CD14-positive monocyte (primary cell): ENCODE results near the gene AHCYL1. TPM values are rescaled to one million over a fixed set of nuclear protein-coding genes. Genes with fewer than 3 reads are reported as not detected.

ENCODE experiments used
- DNase-seq, 3 donors: peaks; one replicate each; pipeline ENCODE4 v3.0.0-alpha.2; 2011 to 2022
- H2AFZ ChIP-seq: 2 replicates; pipeline ENCODE4 v1.6.0; 2012; ENCODE audit warnings: mild to moderate bottlenecking, low read depth, low read length, inconsistent platforms; ENCODE audit not compliant: insufficient read depth, poor library complexity, severe bottlenecking
- H3K27ac ChIP-seq, 2 donors: 1 replicate in 1 of 2; 2 replicates in 1 of 2; pipeline ENCODE4 v1.5.1; 2012 to 2013; ENCODE audit warnings: low read length in 2 of 2, control low read depth in 1 of 2, inconsistent platforms in 1 of 2, low read depth in 1 of 2, mild to moderate bottlenecking in 1 of 2
- H3K27me3 ChIP-seq, 2 donors: one replicate each; pipeline versions ENCODE4 v1.6.0 to v1.6.1; 2011 to 2013; ENCODE audit warnings: low read length in 2 of 2; ENCODE audit not compliant: control insufficient read depth in 2 of 2, insufficient read depth in 2 of 2
- H3K36me3 ChIP-seq, 2 donors: replicated peaks in 1 of 2; 1 replicate in 1 of 2; 2 replicates in 1 of 2; pipeline versions ENCODE4 v1.5.1 to v1.6.1; 2012 to 2013; ENCODE audit warnings: low read length in 2 of 2, control low read depth in 1 of 2, inconsistent platforms in 1 of 2, mild to moderate bottlenecking in 1 of 2; ENCODE audit not compliant: insufficient read depth in 2 of 2, control insufficient read depth in 1 of 2
- H3K4me1 ChIP-seq, 2 donors: 1 replicate in 1 of 2; 2 replicates in 1 of 2; pipeline versions ENCODE4 v1.5.1 to v1.6.1; 2012 to 2013; ENCODE audit warnings: low read length in 2 of 2, control low read depth in 1 of 2, inconsistent platforms in 1 of 2, mild to moderate bottlenecking in 1 of 2, moderate library complexity in 1 of 2; ENCODE audit not compliant: insufficient read depth in 2 of 2, control insufficient read depth in 1 of 2
- H3K4me2 ChIP-seq: replicated peaks from 2 replicates; pipeline ENCODE3; 2012; ENCODE audit warnings: low read length, moderate library complexity, mild to moderate bottlenecking; ENCODE audit not compliant: poor library complexity, severe bottlenecking; ENCODE audit errors: extremely low read depth
- H3K4me3 ChIP-seq, 3 experiments: fragments of 200-600 bp in 1 of 3; sonication (generic) in 1 of 3; replicated peaks in 1 of 3; 1 replicate in 2 of 3; 2 replicates in 1 of 3; pipeline ENCODE4 v1.5.1; 2011 to 2013; ENCODE audit warnings: low read length in 3 of 3, mild to moderate bottlenecking in 3 of 3, control low read depth in 2 of 3, low read depth in 2 of 3, inconsistent platforms in 1 of 3, moderate library complexity in 1 of 3
- H3K79me2 ChIP-seq: 2 replicates; pipeline ENCODE4 v1.6.0; 2012; ENCODE audit warnings: mild to moderate bottlenecking, control low read depth, inconsistent platforms, low read length, moderate library complexity; ENCODE audit not compliant: insufficient read depth
- H3K9ac ChIP-seq: 2 replicates; pipeline ENCODE4 v1.6.0; 2017; ENCODE audit warnings: low read length, mild to moderate bottlenecking; ENCODE audit not compliant: insufficient read depth, poor library complexity, severe bottlenecking
- H3K9me3 ChIP-seq, 2 donors: replicated peaks in 1 of 2; 1 replicate in 1 of 2; 2 replicates in 1 of 2; pipeline versions ENCODE4 v1.5.1 to v1.6.1; 2012 to 2013; ENCODE audit warnings: low read length in 2 of 2, control low read depth in 1 of 2; ENCODE audit not compliant: control insufficient read depth in 1 of 2, insufficient read depth in 1 of 2
- H4K20me1 ChIP-seq: 2 replicates; pipeline ENCODE4 v1.6.0; 2012; ENCODE audit warnings: mild to moderate bottlenecking, low read length, control low read depth, moderate library complexity; ENCODE audit not compliant: insufficient read depth
- H3K27ac Mint-ChIP-seq, 7 donors: one replicate each; pipeline ENCODE4 v1.8.0; 2020; ENCODE audit warnings: mild to moderate bottlenecking in 7 of 7, mixed read lengths in 7 of 7, moderate library complexity in 6 of 7, inconsistent platforms in 2 of 7
- H3K27me3 Mint-ChIP-seq, 3 donors: one replicate each; pipeline ENCODE4 v1.8.0; 2021 to 2022; ENCODE audit warnings: low read depth in 3 of 3, mild to moderate bottlenecking in 3 of 3, mixed read lengths in 3 of 3, moderate library complexity in 3 of 3, inconsistent platforms in 1 of 3
- H3K36me3 Mint-ChIP-seq, 2 donors: one replicate each; pipeline ENCODE4 v1.8.0; 2020; ENCODE audit warnings: mixed read lengths in 2 of 2, inconsistent platforms in 1 of 2, mild to moderate bottlenecking in 1 of 2
- H3K4me1 Mint-ChIP-seq: one replicate; pipeline ENCODE4 v1.8.0; 2020; ENCODE audit warnings: mild to moderate bottlenecking, mixed read lengths
- H3K4me3 Mint-ChIP-seq, 2 donors: one replicate each; pipeline ENCODE4 v1.8.0; 2020; ENCODE audit warnings: mild to moderate bottlenecking in 2 of 2, mixed read lengths in 2 of 2, moderate library complexity in 1 of 2
- H3K9me3 Mint-ChIP-seq, 7 donors: one replicate each; pipeline ENCODE4 v1.8.0; 2020 to 2022; ENCODE audit warnings: mixed read lengths in 7 of 7, mild to moderate bottlenecking in 6 of 7, moderate library complexity in 6 of 7, inconsistent platforms in 2 of 7
- WGBS: methylation state at CpG from one replicate; pipeline ENCODE4 v1.1.5; 2013; ENCODE audit warnings: missing lambda C conversion rate; ENCODE audit not compliant: insufficient coverage; 5-methylcytosine and 5-hydroxymethylcytosine counted together
- intact Hi-C, 2 donors: fragments of 100-400 bp; cut with micrococcal nuclease; formaldehyde crosslinking; loops; one replicate each; pipeline versions ENCODE4 v1.15.0 to v1.15.1; 2023
- polyA plus RNA-seq, 3 donors: library from polyadenylated mRNA; depleted of rRNA in 1 of 3; unstranded in 2 of 3; stranded (reverse) in 1 of 3; fragments of 300-500 nt in 2 of 3; fragments of >200 nt in 1 of 3; fragmentation: Illumina TruSeq in 2 of 3; gene quantifications; 1 replicate in 2 of 3; 2 replicates in 1 of 3; pipeline ENCODE4 v1.2.3, GENCODE V29; 2012 to 2021
- TF ChIP-seq, protein P1 (sequence below): fragments of 200-600 bp; IDR thresholded peaks from one replicate; pipeline ENCODE4 v1.8.0; 2022; ENCODE audit warnings: antibody characterized with exemption, mild to moderate bottlenecking

The AHCYL1 gene
- polyA plus RNA-seq, 3 donors: 39.1 to 63.9 (median 48.8) TPM

DNA sequence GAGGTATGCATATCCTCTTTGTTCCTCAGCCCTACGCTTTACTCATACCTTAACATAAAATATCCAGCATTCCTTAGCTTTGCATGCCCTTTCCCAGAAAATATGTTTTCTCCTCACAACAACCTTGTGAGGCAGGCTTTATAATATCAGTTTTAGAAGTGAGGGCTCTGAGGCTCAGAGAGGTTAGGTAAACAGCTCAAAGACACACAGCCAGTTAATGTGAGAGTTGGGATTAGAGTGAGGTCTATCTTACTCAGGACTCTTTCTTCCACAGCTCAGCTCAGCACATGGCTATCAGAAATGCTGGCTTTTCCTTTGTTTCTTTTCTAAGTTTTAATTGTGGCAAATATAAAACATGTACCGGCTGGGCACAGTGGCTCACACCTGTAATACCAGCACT is 46.0 kb upstream of the AHCYL1 start:
- peaks cover 14 to 32% (median 22%) of the 10 kb centered on the region in 7 donors for H3K9me3 Mint-ChIP-seq
- H3K27ac Mint-ChIP-seq: no peak overlapping the region
- WGBS: no CpG with 5 or more reads among the region's 2 CpGs
- Histone ChIP-seq H3K36me3 (no peaks in the 10 kb centered on the region), H3K4me2 (no peak overlapping the region), H4K20me1 (no peaks in the 10 kb centered on the region), H3K27me3 (no peaks in the 10 kb centered on the region), H3K79me2 (no peaks in the 10 kb centered on the region), H3K9ac (no peak overlapping the region), H3K9me3 (peaks cover 4 to 12% of the 10 kb centered on the region in 2 donors), H3K27ac (no peak overlapping the region), H3K4me3 (no peak overlapping the region), H3K4me1 (peaks cover 11 to 12% of the 10 kb centered on the region in 2 donors), H2AFZ (no peak overlapping the region)
- peaks cover 0 to 4% of the 10 kb centered on the region in 2 donors for H3K36me3 Mint-ChIP-seq
- H3K4me3 Mint-ChIP-seq: no peak overlapping the region
- intact Hi-C loops: loop anchor here in 1 of 2 donors (5.0 kb wide), 1 partner anchor 44 kb away; the partner anchor contains the start of gene AHCYL1
- peaks cover 0 to 4% (median 0%) of the 10 kb centered on the region in 3 donors for H3K27me3 Mint-ChIP-seq
- TF ChIP-seq, protein P1, sequence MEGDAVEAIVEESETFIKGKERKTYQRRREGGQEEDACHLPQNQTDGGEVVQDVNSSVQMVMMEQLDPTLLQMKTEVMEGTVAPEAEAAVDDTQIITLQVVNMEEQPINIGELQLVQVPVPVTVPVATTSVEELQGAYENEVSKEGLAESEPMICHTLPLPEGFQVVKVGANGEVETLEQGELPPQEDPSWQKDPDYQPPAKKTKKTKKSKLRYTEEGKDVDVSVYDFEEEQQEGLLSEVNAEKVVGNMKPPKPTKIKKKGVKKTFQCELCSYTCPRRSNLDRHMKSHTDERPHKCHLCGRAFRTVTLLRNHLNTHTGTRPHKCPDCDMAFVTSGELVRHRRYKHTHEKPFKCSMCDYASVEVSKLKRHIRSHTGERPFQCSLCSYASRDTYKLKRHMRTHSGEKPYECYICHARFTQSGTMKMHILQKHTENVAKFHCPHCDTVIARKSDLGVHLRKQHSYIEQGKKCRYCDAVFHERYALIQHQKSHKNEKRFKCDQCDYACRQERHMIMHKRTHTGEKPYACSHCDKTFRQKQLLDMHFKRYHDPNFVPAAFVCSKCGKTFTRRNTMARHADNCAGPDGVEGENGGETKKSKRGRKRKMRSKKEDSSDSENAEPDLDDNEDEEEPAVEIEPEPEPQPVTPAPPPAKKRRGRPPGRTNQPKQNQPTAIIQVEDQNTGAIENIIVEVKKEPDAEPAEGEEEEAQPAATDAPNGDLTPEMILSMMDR: no peak
- peaks cover 13% of the 10 kb centered on the region for H3K4me1 Mint-ChIP-seq
- no peak for DNase-seq

DNA sequence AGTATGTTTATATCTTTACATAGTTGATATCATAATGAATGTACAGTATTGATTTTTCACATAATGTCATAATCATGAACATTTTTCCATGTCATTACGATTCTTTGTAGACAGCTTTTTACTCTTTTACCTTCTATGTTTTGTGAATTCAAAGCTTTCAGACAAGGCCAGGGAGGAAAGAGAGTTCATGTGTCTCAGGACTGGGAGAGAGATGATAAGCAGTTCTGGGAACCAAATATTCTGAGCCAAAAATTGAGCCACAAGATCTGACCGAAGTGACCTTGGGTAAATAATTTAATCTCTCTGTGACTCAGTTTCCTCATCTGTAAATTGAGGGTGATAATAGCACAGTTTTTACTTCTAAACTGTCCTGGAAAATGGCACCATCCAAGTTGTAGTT is 42.1 kb upstream of the AHCYL1 start:
- Histone ChIP-seq H3K27me3 (no peaks in the 10 kb centered on the region), H3K36me3 (no peaks in the 10 kb centered on the region), H3K4me3 (no peak overlapping the region), H3K4me1 (peaks cover 0 to 2% of the 10 kb centered on the region in 2 donors), H2AFZ (no peak overlapping the region), H3K4me2 (no peak overlapping the region), H3K9me3 (peaks cover 0 to 11% of the 10 kb centered on the region in 2 donors), H3K79me2 (no peaks in the 10 kb centered on the region), H3K9ac (no peak overlapping the region), H3K27ac (no peak overlapping the region), H4K20me1 (no peaks in the 10 kb centered on the region)
- Mint-ChIP-seq H3K4me1 (peaks cover 11% of the 10 kb centered on the region), H3K27me3 (peaks cover 0 to 5% (median 2%) of the 10 kb centered on the region in 3 donors), H3K27ac (no peak overlapping the region), H3K9me3 (peaks cover 4 to 16% (median 12%) of the 10 kb centered on the region in 7 donors), H3K36me3 (no peaks in the 10 kb centered on the region), H3K4me3 (no peak overlapping the region)
- WGBS: 100% methylated on average over 1 of the region's 2 CpGs
- no peak for DNase-seq
- intact Hi-C loops: no loop called here
- TF ChIP-seq, protein P1: no peak
